NOMO-1 (cell line): Measurements from ENCODE around the gene ZCWPW1.
"Not testable (repeated sequence)": the region's sequence is repeated elsewhere in the genome, so short reads cannot be mapped to it uniquely, and the experiment has no call there.

Experiments used
- DNase-seq, 2 experiments: peaks; one replicate each; lab custom pipeline; 2025; ENCODE audit not compliant: unreplicated experiment in 2 of 2; lab: John Stamatoyannopoulos, UW

The ZCWPW1 gene

GRCh38 chr7:100360135-100360854, 68.2 kb downstream of the ZCWPW1 start:
- peak; percentile 66 to 81 for DNase-seq

DNA sequence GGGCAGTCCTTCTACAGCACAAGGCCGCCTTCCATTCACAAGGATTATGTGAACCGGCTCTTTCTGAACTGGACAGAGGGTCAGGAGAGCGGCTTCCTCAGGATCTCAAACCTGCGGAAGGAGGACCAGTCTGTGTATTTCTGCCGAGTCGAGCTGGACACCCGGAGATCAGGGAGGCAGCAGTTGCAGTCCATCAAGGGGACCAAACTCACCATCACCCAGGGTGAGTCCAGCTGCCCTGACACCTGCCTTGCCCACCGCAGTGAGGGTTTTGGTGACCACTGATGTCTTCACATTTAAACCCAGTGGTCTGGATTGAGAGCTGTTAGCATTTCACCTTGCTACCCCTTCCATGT, 69.7 kb downstream of the ZCWPW1 start:
- no peak for DNase-seq

GRCh38 chr7:100358027-100358856, 70.3 kb downstream of the ZCWPW1 start, which contains the start of gene PILRB:
Gene PILRB, plus strand, starts transcription at chr7:100358117. Its CDS starts 186 bp downstream, at chr7:100358303.
- no peak for DNase-seq

DNA sequence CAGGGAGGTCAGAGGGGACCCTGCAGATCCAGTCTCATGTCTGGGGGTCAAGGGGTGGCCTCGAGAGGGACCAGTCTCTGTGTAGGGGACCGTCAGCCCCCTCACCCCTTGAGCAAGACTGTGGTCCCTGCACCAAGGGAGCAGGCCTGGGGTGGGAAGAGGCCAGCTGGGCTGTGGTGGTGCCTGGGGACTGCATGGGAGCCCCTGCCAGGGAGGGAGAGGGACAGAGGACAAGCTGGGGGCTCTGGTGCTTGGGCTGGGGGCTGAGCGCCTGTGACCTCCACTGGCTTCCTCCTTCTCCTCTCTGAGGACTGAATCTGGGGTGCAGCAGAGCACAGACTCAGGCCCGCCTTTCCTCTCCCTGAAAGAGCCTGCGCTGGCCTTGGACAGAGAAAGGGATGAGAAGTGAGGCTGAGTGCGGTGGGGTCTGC, 71.4 kb downstream of the ZCWPW1 start:
- no peak for DNase-seq

DNA sequence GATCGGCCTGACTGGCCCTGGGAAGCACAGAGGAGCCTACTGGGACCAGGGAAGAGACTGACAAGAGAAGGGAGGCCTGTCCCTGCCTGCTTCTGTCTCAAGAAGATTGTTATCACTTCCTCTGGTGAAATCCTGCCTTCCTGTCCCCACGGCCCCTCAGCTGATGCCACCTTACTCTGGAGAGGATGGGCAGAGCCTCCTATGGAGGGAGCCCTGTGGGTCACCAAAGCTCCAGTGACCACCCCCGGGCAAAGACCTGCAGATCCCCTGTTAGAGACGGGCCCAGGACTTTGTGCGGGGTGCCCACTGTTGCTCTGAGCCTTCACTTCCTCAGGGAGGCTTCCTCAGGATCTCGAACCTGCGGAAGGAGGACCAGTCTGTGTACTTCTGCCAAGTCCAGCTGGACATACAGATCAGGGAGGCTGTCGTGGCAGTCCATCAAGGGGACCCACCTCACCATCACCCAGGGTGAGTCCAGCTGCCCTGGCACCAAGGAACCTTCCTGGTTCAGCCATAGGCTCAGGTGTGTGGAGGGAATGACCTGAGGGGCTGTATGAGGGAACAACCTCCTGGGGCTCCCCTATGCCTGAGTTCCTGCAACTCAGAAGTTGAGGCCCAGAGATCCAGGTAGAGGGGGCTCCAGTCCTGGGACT, 72.0 kb downstream of the ZCWPW1 start:
- DNase-seq: no peak

GRCh38 chr7:100353685-100354330, 74.7 kb downstream of the ZCWPW1 start:
- DNase-seq: no peak

DNA sequence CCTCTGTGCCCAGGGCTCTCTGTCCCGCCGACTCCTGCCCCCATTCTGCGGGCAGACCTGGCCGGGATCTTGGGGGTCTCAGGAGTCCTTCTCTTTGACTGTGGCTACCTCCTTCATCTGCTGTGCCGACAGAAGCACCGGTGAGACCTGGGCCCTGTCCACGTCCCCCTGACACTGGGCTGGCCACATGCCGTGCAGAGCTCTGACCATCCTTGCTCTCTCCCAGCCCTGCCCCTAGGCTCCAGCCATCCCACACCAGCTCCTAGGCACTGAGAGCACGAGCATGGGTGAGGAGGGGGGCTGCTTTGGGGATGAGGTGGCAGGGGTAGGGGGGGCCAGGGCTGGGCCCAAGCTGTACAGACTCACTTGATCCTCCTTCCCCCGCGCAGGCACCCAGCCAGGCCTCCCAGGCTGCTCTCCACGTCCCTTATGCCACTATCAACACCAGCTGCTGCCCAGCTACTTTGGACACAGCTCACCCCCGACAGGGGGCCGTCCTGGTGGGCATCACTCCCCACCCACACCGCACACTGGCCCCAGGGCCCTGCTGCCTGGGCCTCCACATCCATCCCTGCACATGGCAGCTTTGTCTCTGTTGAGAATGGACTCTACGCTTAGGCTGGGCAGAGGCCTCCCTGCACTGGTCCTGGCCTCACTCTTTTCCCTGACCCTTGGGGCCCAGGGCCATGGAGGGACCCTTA, 75.4 kb downstream of the ZCWPW1 start:
- no peak for DNase-seq

GRCh38 chr7:100352230-100352781, 76.2 kb downstream of the ZCWPW1 start:
- DNase-seq: not testable (repeated sequence)

GRCh38 chr7:100351657-100352058, 76.8 kb downstream of the ZCWPW1 start:
- no peak for DNase-seq
